Liver (tissue), 9 donors: Measurements from ENCODE around the gene NOS1AP. TPM values are rescaled to one million over a fixed set of nuclear protein-coding genes. Genes with fewer than 3 reads are reported as not detected.

Experiments used
- DNase-seq: peaks from one replicate; pipeline ENCODE4 v3.0.0-alpha.2; 2017; ENCODE audit warnings: low spot score
- H3K27ac ChIP-seq, 2 donors: one replicate each; pipeline ENCODE4 v1.7.0; 2013; ENCODE audit warnings: inconsistent platforms in 2 of 2, low read length in 2 of 2, control low read depth in 1 of 2, low read depth in 1 of 2, mild to moderate bottlenecking in 1 of 2
- H3K27me3 ChIP-seq, 4 donors: one replicate each; pipeline versions ENCODE4 v1.6.1 to v1.7.0; 2013; ENCODE audit warnings: low read length in 3 of 4, inconsistent platforms in 1 of 4, mild to moderate bottlenecking in 1 of 4, moderate library complexity in 1 of 4; ENCODE audit not compliant: control insufficient read depth in 4 of 4, insufficient read depth in 4 of 4
- H3K36me3 ChIP-seq, 4 donors: one replicate each; pipeline versions ENCODE4 v1.6.1 to v1.7.0; 2013; ENCODE audit warnings: low read length in 3 of 4, mild to moderate bottlenecking in 3 of 4, low read depth in 1 of 4, moderate library complexity in 1 of 4; ENCODE audit not compliant: control insufficient read depth in 4 of 4, insufficient read depth in 3 of 4
- H3K4me1 ChIP-seq, 4 donors: one replicate each; pipeline versions ENCODE4 v1.6.1 to v1.7.0; 2013; ENCODE audit warnings: low read length in 3 of 4, mild to moderate bottlenecking in 3 of 4, moderate library complexity in 1 of 4; ENCODE audit not compliant: control insufficient read depth in 4 of 4, insufficient read depth in 4 of 4
- H3K4me3 ChIP-seq, 3 donors: one replicate each; pipeline versions ENCODE4 v1.6.1 to v1.7.0; 2013; ENCODE audit warnings: low read length in 3 of 3, control low read depth in 1 of 3, low read depth in 1 of 3, mild to moderate bottlenecking in 1 of 3
- H3K9ac ChIP-seq, 2 donors: one replicate each; pipeline ENCODE4 v1.7.0; 2013; ENCODE audit warnings: low read length in 2 of 2, mild to moderate bottlenecking in 2 of 2, moderate library complexity in 2 of 2, control low read depth in 1 of 2, low read depth in 1 of 2
- H3K9me3 ChIP-seq, 4 donors: one replicate each; pipeline versions ENCODE4 v1.6.1 to v1.7.0; 2013; ENCODE audit warnings: low read length in 3 of 4; ENCODE audit not compliant: control insufficient read depth in 4 of 4
- ATF3 ChIP-seq: IDR thresholded peaks from 2 replicates; pipeline ENCODE4 v1.6.1; 2016; ENCODE audit warnings: antibody characterized with exemption
- CTCF ChIP-seq: fragments of 150-350 bp; IDR thresholded peaks from 2 replicates; pipeline ENCODE4 v1.5.1; 2017; ENCODE audit warnings: improper control_type of control experiment, low read depth, low read length; ENCODE audit not compliant: missing input control
- EGR1 ChIP-seq, 2 donors: IDR thresholded peaks; 2 replicates each; pipeline ENCODE4 v1.6.1; 2016 to 2018; ENCODE audit warnings: antibody characterized with exemption in 2 of 2, low read depth in 2 of 2
- FOXA1 ChIP-seq: IDR thresholded peaks from 2 replicates; pipeline ENCODE4 v1.6.1; 2016; ENCODE audit warnings: antibody characterized with exemption
- FOXA2 ChIP-seq: IDR thresholded peaks from 2 replicates; pipeline ENCODE4 v1.6.1; 2016; ENCODE audit warnings: antibody characterized with exemption
- GABPA ChIP-seq, 2 donors: IDR thresholded peaks in 1 of 2; conservative IDR thresholded peaks in 1 of 2; 2 replicates each; pipeline ENCODE4 v1.6.1; 2016; ENCODE audit warnings: antibody characterized with exemption in 2 of 2, mild to moderate bottlenecking in 1 of 2, moderate library complexity in 1 of 2
- HNF4A ChIP-seq, 2 donors: conservative IDR thresholded peaks; 2 replicates each; pipeline ENCODE4 v1.6.1; 2016; ENCODE audit warnings: antibody characterized with exemption in 2 of 2, mild to moderate bottlenecking in 2 of 2
- HNF4G ChIP-seq: IDR thresholded peaks from 2 replicates; pipeline ENCODE4 v1.6.1; 2016; ENCODE audit warnings: antibody characterized with exemption
- JUND ChIP-seq, 2 donors: IDR thresholded peaks; 2 replicates each; pipeline ENCODE4 v1.6.1; 2016; ENCODE audit warnings: antibody characterized with exemption in 2 of 2
- RAD21 ChIP-seq, 2 donors: IDR thresholded peaks; 2 replicates each; pipeline ENCODE4 v1.6.1; 2016; ENCODE audit warnings: antibody characterized with exemption in 2 of 2, mild to moderate bottlenecking in 2 of 2
- RXRA ChIP-seq, 2 donors: IDR thresholded peaks; 2 replicates each; pipeline ENCODE4 v1.6.1; 2017 to 2018; ENCODE audit warnings: antibody characterized with exemption in 2 of 2, mild to moderate bottlenecking in 1 of 2
- TAF1 ChIP-seq: conservative IDR thresholded peaks from 2 replicates; pipeline ENCODE4 v1.6.1; 2016; ENCODE audit warnings: antibody characterized with exemption, mild to moderate bottlenecking
- ZBTB33 ChIP-seq: IDR thresholded peaks from 2 replicates; pipeline ENCODE4 v1.6.1; 2016; ENCODE audit warnings: antibody characterized with exemption
- WGBS: extraction: QIAGEN DNeasy Blood & Tissue Kit; methylation state at CpG from one replicate; pipeline ENCODE4 v1.1.7; 2013; 5-methylcytosine and 5-hydroxymethylcytosine counted together
- polyA plus RNA-seq, 2 donors: library from polyadenylated mRNA; stranded (reverse) in 1 of 2; unstranded in 1 of 2; fragments of 200-250 nt in 1 of 2; fragments of >200 nt in 1 of 2; fragmentation: Nextera tagmentation in 1 of 2; extraction: Ambion mirVana in 1 of 2; gene quantifications; one replicate each; pipeline versions ENCODE4 v1.2.1 to v1.2.3, GENCODE V29; 2013 to 2015
- total RNA-seq, 2 donors: library from RNA; depleted of rRNA; stranded (reverse); fragments of >200 nt; gene quantifications; one replicate each; pipeline ENCODE4 v1.2.3, GENCODE V29; 2014
- TF ChIP-seq, protein P1 (sequence below): IDR thresholded peaks from 2 replicates; pipeline ENCODE4 v1.6.1; 2016; ENCODE audit warnings: antibody characterized with exemption, mild to moderate bottlenecking
- TF ChIP-seq, protein P2 (sequence below): IDR thresholded peaks from 2 replicates; pipeline ENCODE4 v1.6.1; 2016; ENCODE audit warnings: antibody characterized with exemption
- donor health status: healthy.
- donor health status: healthy.
- donor health status: healthy.
- donor health status: healthy.
- donor health status: healthy.

Gene NOS1AP
- total and polyA plus RNA-seq, 4 donors, result 1.4 to 13.0 (median 4.5) TPM

GRCh38 chr1:162342452-162342983, 273.0 kb downstream of the NOS1AP start:
- no peaks in the 10 kb centered on the region for H3K9me3 ChIP-seq
- H3K36me3 ChIP-seq, result peaks cover 0 to 2% (median 2%) of the 10 kb centered on the region in 4 donors
- no peaks in the 10 kb centered on the region for H3K4me1 ChIP-seq
- no peak overlapping the region for H3K9ac ChIP-seq
- H3K27ac ChIP-seq, result no peak overlapping the region
- H3K27me3 ChIP-seq, result no peaks in the 10 kb centered on the region
- WGBS, result 98% methylated on average over 1 of the region's 1 CpG
- H3K4me3 ChIP-seq, result no peak overlapping the region
- DNase-seq, result no peak
- TF ChIP-seq GABPA (IDR thresholded peaks at IDR 0.05 in 1 of 2, conservative IDR thresholded peaks at IDR 0.05 in 1 of 2), result no peak
- TF ChIP-seq CTCF, result no peak
- no peak for TF ChIP-seq EGR1 (IDR thresholded peaks at IDR 0.05; ENCODE audit: low read depth in 2 of 2)
- TF ChIP-seq TAF1, result no peak
- no peak for TF ChIP-seq FOXA2
- TF ChIP-seq HNF4G, result no peak
- TF ChIP-seq, protein P1, sequence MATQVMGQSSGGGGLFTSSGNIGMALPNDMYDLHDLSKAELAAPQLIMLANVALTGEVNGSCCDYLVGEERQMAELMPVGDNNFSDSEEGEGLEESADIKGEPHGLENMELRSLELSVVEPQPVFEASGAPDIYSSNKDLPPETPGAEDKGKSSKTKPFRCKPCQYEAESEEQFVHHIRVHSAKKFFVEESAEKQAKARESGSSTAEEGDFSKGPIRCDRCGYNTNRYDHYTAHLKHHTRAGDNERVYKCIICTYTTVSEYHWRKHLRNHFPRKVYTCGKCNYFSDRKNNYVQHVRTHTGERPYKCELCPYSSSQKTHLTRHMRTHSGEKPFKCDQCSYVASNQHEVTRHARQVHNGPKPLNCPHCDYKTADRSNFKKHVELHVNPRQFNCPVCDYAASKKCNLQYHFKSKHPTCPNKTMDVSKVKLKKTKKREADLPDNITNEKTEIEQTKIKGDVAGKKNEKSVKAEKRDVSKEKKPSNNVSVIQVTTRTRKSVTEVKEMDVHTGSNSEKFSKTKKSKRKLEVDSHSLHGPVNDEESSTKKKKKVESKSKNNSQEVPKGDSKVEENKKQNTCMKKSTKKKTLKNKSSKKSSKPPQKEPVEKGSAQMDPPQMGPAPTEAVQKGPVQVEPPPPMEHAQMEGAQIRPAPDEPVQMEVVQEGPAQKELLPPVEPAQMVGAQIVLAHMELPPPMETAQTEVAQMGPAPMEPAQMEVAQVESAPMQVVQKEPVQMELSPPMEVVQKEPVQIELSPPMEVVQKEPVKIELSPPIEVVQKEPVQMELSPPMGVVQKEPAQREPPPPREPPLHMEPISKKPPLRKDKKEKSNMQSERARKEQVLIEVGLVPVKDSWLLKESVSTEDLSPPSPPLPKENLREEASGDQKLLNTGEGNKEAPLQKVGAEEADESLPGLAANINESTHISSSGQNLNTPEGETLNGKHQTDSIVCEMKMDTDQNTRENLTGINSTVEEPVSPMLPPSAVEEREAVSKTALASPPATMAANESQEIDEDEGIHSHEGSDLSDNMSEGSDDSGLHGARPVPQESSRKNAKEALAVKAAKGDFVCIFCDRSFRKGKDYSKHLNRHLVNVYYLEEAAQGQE, result no peak
- no peak for TF ChIP-seq FOXA1
- no peak for TF ChIP-seq ZBTB33
- TF ChIP-seq ATF3, result no peak
- TF ChIP-seq RXRA (IDR thresholded peaks at IDR 0.05), result no peak
- TF ChIP-seq HNF4A (conservative IDR thresholded peaks at IDR 0.05), result no peak
- TF ChIP-seq JUND (IDR thresholded peaks at IDR 0.05), result no peak
- TF ChIP-seq, protein P2, sequence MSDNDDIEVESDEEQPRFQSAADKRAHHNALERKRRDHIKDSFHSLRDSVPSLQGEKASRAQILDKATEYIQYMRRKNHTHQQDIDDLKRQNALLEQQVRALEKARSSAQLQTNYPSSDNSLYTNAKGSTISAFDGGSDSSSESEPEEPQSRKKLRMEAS, result no peak
- TF ChIP-seq RAD21 (IDR thresholded peaks at IDR 0.05), result no peak

- no peak for TF ChIP-seq HNF4G
- no peak for TF ChIP-seq GABPA (IDR thresholded peaks at IDR 0.05 in 1 of 2, conservative IDR thresholded peaks at IDR 0.05 in 1 of 2)
- TF ChIP-seq TAF1, result no peak
Observed at GRCh38 chr1:162343470-162343869, 274.0 kb downstream of the NOS1AP start.

More at GRCh38 chr1:162343470-162343869, 274.0 kb downstream of the NOS1AP start:
- H3K9ac ChIP-seq, result no peak overlapping the region
- H3K27me3 ChIP-seq, result no peaks in the 10 kb centered on the region
- H3K4me3 ChIP-seq, result no peak overlapping the region
- 91% methylated on average over 5 of the region's 5 CpGs for WGBS
- no peaks in the 10 kb centered on the region for H3K4me1 ChIP-seq
- DNase-seq, result no peak
- H3K36me3 ChIP-seq, result peaks cover 0 to 3% (median 3%) of the 10 kb centered on the region in 4 donors
- H3K9me3 ChIP-seq, result no peaks in the 10 kb centered on the region
- H3K27ac ChIP-seq, result no peak overlapping the region
